Measurements from ENCODE around the gene CNNM1.

Gene CNNM1

GRCh38 chr10:99345350-99345749 is 16.2 kb downstream of the CNNM1 start:
- no peak overlapping the region for H3K4me3 ChIP-seq (ENCODE audit: control insufficient read depth, low read depth, low read length)
- TF ChIP-seq CTCF (IDR thresholded peaks at IDR 0.05; ENCODE audit: control insufficient read depth, insufficient read depth, low read depth, low read length, missing control alignments): no peak
- DNase-seq (ENCODE audit: low read depth): no peak

- no peak for TF ChIP-seq CTCF (IDR thresholded peaks at IDR 0.05; ENCODE audit: control insufficient read depth, insufficient read depth, low read depth, low read length, missing control alignments)
- H3K4me3 ChIP-seq (ENCODE audit: control insufficient read depth, low read depth, low read length): no peak overlapping the region
- DNase-seq (ENCODE audit: low read depth): peak; percentile 38
Measured at GRCh38 chr10:99346247-99346646, 17.1 kb downstream of the CNNM1 start.

GRCh38 chr10:99347672-99348071 is 18.5 kb downstream of the CNNM1 start:
- no peak overlapping the region for H3K4me3 ChIP-seq (ENCODE audit: control insufficient read depth, low read depth, low read length)
- no peak for DNase-seq (ENCODE audit: low read depth)
- no peak for TF ChIP-seq CTCF (IDR thresholded peaks at IDR 0.05; ENCODE audit: control insufficient read depth, insufficient read depth, low read depth, low read length, missing control alignments)

DNA sequence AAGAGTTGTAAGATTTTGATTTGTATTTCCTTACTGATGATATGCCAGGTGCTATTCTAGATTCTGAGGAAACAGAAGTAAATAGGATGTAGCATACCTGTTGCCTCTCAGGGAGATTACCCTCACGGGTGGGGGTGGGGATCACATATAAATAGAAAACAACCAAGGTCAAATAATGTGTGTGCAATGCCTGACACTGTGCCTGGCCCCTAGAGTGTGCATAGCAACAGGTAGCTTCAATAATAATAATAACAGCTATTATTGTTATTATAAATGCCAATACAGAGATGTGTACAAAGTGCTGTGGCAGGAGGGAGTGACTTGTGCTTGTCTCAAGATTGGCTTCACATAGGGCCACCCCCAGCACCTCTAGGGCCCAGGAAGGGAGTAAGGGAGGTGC is 24.0 kb downstream of the CNNM1 start:
- no peak for TF ChIP-seq CTCF (IDR thresholded peaks at IDR 0.05; ENCODE audit: control insufficient read depth, insufficient read depth, low read depth, low read length, missing control alignments)
- H3K4me3 ChIP-seq (ENCODE audit: control insufficient read depth, low read depth, low read length): no peak overlapping the region
- no peak for DNase-seq (ENCODE audit: low read depth)

GRCh38 chr10:99357691-99358090 is 28.5 kb downstream of the CNNM1 start:
- no peak for TF ChIP-seq CTCF (IDR thresholded peaks at IDR 0.05; ENCODE audit: control insufficient read depth, insufficient read depth, low read depth, low read length, missing control alignments)
- H3K4me3 ChIP-seq (ENCODE audit: control insufficient read depth, low read depth, low read length): no peak overlapping the region
- no peak for DNase-seq (ENCODE audit: low read depth)

- no peak for TF ChIP-seq CTCF (IDR thresholded peaks at IDR 0.05; ENCODE audit: control insufficient read depth, insufficient read depth, low read depth, low read length, missing control alignments)
- DNase-seq (ENCODE audit: low read depth): no peak
Measured at GRCh38 chr10:99358101-99358500, 28.9 kb downstream of the CNNM1 start.

GRCh38 chr10:99360934-99361333 is 31.8 kb downstream of the CNNM1 start:
- no peak for DNase-seq (ENCODE audit: low read depth)
- no peak for TF ChIP-seq CTCF (IDR thresholded peaks at IDR 0.05; ENCODE audit: control insufficient read depth, insufficient read depth, low read depth, low read length, missing control alignments)
- H3K4me3 ChIP-seq (ENCODE audit: control insufficient read depth, low read depth, low read length): no peak overlapping the region

More at GRCh38 chr10:99358101-99358500, 28.9 kb downstream of the CNNM1 start:
- no peak overlapping the region for H3K4me3 ChIP-seq (ENCODE audit: control insufficient read depth, low read depth, low read length)

All from AG09309 (cell line).